Kidney (tissue), 14 donors: ENCODE measurements around the gene KLRF1. TPM values are rescaled to one million over a fixed set of nuclear protein-coding genes. Genes with fewer than 3 reads are reported as not detected.

Source experiments
- DNase-seq, 5 donors: peaks; one replicate each; pipeline ENCODE4 v3.0.0-alpha.2; 2013 to 2020
- FAIRE-seq: peaks from 2 replicates; lab custom pipeline; 2012; peaks lifted over from hg19 to GRCh38; lab: Jason Lieb, UNC
- H3K27ac ChIP-seq, 2 donors: one replicate each; pipeline ENCODE4 v1.7.0; 2013; ENCODE audit warnings: low read depth in 2 of 2, low read length in 2 of 2, inconsistent platforms in 1 of 2
- H3K27me3 ChIP-seq: one replicate; pipeline ENCODE4 v1.7.1; 2013; ENCODE audit warnings: low read length, inconsistent platforms; ENCODE audit not compliant: control insufficient read depth, insufficient read depth
- H3K36me3 ChIP-seq, 3 donors: one replicate each; pipeline versions ENCODE4 v1.7.0 to v1.7.1; 2013; ENCODE audit warnings: low read length in 3 of 3, control low read depth in 1 of 3, inconsistent platforms in 1 of 3; ENCODE audit not compliant: insufficient read depth in 3 of 3, control insufficient read depth in 2 of 3
- H3K4me1 ChIP-seq, 3 donors: one replicate each; pipeline versions ENCODE4 v1.7.0 to v1.7.1; 2013; ENCODE audit warnings: low read length in 3 of 3, inconsistent platforms in 1 of 3, low read depth in 1 of 3; ENCODE audit not compliant: control insufficient read depth in 2 of 3, insufficient read depth in 2 of 3
- H3K4me3 ChIP-seq, 3 donors: one replicate each; pipeline versions ENCODE4 v1.7.0 to v1.8.1; 2013; ENCODE audit warnings: low read length in 3 of 3, control low read depth in 1 of 3, inconsistent platforms in 1 of 3
- H3K9ac ChIP-seq, 3 donors: one replicate each; pipeline versions ENCODE4 v1.7.0 to v1.7.1; 2013; ENCODE audit warnings: low read length in 3 of 3, control low read depth in 1 of 3, inconsistent platforms in 1 of 3
- H3K9me3 ChIP-seq, 3 donors: one replicate each; pipeline versions ENCODE4 v1.7.0 to v1.7.1; 2013; ENCODE audit warnings: low read length in 3 of 3, control low read depth in 1 of 3, inconsistent platforms in 1 of 3; ENCODE audit not compliant: control insufficient read depth in 2 of 3, insufficient read depth in 1 of 3
- CTCF ChIP-seq: IDR thresholded peaks from 3 replicates; pipeline ENCODE4 v1.5.1; 2012; ENCODE audit warnings: mild to moderate bottlenecking, moderate library complexity, borderline replicate concordance; ENCODE audit not compliant: insufficient read depth; ENCODE audit errors: extremely low read depth
- intact Hi-C: fragments of 100-400 bp; cut with DNase I; formaldehyde crosslinking; loops from one replicate; pipeline ENCODE4 v1.11.1; 2022
- polyA plus RNA-seq: library from polyadenylated mRNA; stranded (reverse); fragments of 350-450 nt; fragmentation: Illumina TruSeq; extraction: RNeasy Lipid Tissue Mini Kit (QIAGEN cat#74804); gene quantifications from one replicate; pipeline ENCODE4 v1.2.3, GENCODE V29; 2014; ENCODE audit warnings: low read depth, low replicate concordance; ENCODE audit not compliant: insufficient read depth
- total RNA-seq: library from RNA; stranded (reverse); fragmentation: NEBNext Ultra II Directional; extraction: Animal tissue kit (Norgen Biotek cat#: 25700); gene quantifications from one replicate; pipeline ENCODE4 v1.2.1, GENCODE V29; 2021
- donor health status: control.
- donor health status: control.
- donor health status: control.
- donor health status: control.
- donor health status: control.
- donor health status: DM: yes; HTN: yes; CAD: no.
- donor health status: Normal renal cell carcinoma (clear cell type).

Gene KLRF1
- total and polyA plus RNA-seq, 2 donors from 2014 or later, result 2.0 TPM

DNA sequence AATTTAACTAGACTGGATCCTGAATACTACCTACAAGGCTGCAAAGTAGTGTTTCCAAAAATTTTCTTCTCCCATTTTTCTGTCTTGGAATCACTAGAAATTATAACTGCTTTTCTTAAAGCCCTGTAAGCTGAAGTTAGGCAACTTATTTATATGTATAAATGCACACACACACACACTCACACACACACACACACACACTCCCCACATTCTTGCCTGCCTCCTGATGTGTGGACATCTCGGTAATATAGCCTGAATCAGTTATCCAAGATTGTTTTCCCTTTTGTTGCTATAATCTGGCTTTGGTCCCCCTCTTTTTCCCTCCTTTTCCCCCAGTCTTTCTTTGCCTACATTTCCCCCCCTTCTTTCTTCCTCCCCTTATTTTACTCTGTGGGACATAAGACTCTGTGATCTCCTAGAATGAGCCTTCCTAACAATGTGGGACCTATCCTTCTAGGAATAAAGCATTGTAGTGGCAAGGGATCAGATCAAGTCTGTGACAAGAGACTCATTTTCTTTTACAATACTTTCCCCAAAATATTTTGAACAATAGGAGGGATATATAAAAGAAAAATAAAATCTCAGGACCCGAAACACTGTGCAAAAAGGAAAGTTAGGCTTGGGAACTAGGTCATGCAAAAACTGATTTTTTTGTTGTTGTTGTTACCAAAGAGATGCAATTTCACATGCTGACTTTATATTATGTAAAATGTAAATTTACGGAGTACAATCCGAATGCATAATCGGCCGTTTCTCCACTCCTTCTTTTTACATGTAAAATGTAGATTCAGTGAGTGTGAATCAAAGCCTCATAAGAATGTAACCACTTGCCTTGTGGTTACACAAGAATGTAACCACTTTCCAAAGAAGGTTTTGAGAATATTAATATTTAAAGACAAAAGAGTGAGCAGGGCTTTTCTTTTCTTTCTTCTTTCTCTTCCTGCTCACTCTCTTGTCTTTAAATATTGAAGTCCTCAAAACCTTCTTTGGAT, 40.3 kb upstream of the KLRF1 start:
- DNase-seq, result no peak
- Histone ChIP-seq H3K9ac (no peak overlapping the region), H3K4me3 (no peak overlapping the region), H3K36me3 (no peaks in the 10 kb centered on the region), H3K27ac (no peak overlapping the region), H3K9me3 (no peaks in the 10 kb centered on the region), H3K27me3 (no peaks in the 10 kb centered on the region), H3K4me1 (no peaks in the 10 kb centered on the region)
- intact Hi-C loops, result no loop called here
- no peak for TF ChIP-seq CTCF
- no peak for FAIRE-seq

GRCh38 chr12:9792185-9792900, 34.9 kb upstream of the KLRF1 start:
- Histone ChIP-seq H3K9ac (no peak overlapping the region), H3K27ac (no peak overlapping the region), H3K4me1 (no peaks in the 10 kb centered on the region), H3K27me3 (no peaks in the 10 kb centered on the region), H3K4me3 (no peak overlapping the region), H3K9me3 (no peaks in the 10 kb centered on the region), H3K36me3 (no peaks in the 10 kb centered on the region)
- FAIRE-seq (no peak), DNase-seq (no peak)
- TF ChIP-seq CTCF, result no peak
- intact Hi-C loops, result no loop called here

DNA sequence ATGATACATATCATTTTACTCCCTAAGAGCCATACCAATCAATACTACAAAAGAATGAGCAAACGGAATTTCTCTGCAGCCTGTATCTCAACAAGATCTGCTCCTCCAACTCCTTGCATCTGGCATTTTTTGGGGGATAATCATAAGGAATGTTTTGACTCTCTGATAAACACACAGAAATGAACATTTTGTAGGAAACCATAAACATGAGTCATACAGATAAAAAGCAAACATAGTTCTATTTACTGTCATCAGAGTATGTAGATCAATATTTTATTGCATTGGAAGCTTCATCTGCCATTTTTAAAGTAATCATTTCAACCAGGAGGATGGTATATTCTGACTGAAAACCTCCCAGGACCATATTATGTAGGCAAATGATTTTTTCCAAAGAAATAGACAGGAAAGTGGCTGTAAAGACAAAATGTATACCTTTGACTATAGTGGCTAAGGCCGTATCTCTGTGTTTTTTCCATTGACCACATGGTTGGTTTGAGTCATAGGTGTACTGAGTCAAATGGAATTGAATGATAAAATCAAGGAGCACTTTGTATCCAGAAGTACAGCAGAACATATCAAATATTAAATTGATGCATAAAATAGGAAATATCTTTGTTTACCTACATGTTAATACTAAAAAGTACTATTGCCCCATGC, 34.2 kb upstream of the KLRF1 start:
- FAIRE-seq, result no peak
- Histone ChIP-seq H3K36me3 (no peaks in the 10 kb centered on the region), H3K4me1 (no peaks in the 10 kb centered on the region), H3K9ac (no peak overlapping the region), H3K27ac (no peak overlapping the region), H3K9me3 (no peaks in the 10 kb centered on the region), H3K4me3 (no peak overlapping the region), H3K27me3 (no peaks in the 10 kb centered on the region)
- DNase-seq, result no peak
- intact Hi-C loops, result no loop called here
- TF ChIP-seq CTCF, result no peak
